GM12864 (cell line): ENCODE measurements around the gene ABCF1.
A peak's percentile ranks its signal among the peaks of the same experiment; 100 is the strongest.

Experiments
- DNase-seq: peaks from one replicate; pipeline ENCODE4 v3.0.0-alpha.2; 2011; ENCODE audit warnings: low read depth
- H3K4me3 ChIP-seq: 2 replicates; pipeline ENCODE4 v1.5.1; 2011; ENCODE audit warnings: mild to moderate bottlenecking, low read depth, low read length, control low read depth
- TF ChIP-seq, protein P1 (sequence below): IDR thresholded peaks from 2 replicates; pipeline ENCODE4 v1.5.1; 2011; ENCODE audit warnings: low read depth, mild to moderate bottlenecking, moderate library complexity, low read length, control low read depth, inconsistent platforms; ENCODE audit errors: missing control alignments

Gene ABCF1

DNA sequence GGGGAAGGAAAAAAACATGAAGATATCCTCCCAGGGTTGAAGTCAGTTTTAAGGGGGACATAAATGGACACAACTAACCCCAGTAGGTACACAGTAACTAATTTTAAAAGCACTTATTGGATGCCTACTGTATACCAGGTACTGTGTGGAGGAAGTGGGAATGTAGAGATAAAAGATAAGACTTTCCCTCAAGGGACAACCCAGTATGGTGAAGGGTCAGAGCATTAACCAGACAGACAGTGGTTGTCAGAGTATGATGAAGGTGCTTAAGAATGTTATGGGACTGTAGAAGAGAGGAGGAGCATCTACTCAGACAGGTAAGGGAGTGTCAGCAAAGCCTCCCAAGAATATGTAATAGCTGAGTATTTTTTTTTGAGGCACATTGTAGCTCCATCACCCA lies 906 bp downstream of the ABCF1 start:
- TF ChIP-seq, protein P1, sequence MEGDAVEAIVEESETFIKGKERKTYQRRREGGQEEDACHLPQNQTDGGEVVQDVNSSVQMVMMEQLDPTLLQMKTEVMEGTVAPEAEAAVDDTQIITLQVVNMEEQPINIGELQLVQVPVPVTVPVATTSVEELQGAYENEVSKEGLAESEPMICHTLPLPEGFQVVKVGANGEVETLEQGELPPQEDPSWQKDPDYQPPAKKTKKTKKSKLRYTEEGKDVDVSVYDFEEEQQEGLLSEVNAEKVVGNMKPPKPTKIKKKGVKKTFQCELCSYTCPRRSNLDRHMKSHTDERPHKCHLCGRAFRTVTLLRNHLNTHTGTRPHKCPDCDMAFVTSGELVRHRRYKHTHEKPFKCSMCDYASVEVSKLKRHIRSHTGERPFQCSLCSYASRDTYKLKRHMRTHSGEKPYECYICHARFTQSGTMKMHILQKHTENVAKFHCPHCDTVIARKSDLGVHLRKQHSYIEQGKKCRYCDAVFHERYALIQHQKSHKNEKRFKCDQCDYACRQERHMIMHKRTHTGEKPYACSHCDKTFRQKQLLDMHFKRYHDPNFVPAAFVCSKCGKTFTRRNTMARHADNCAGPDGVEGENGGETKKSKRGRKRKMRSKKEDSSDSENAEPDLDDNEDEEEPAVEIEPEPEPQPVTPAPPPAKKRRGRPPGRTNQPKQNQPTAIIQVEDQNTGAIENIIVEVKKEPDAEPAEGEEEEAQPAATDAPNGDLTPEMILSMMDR, result no peak
- no peak for DNase-seq
- H3K4me3 ChIP-seq, result peak overlapping the region; percentile 86

DNA sequence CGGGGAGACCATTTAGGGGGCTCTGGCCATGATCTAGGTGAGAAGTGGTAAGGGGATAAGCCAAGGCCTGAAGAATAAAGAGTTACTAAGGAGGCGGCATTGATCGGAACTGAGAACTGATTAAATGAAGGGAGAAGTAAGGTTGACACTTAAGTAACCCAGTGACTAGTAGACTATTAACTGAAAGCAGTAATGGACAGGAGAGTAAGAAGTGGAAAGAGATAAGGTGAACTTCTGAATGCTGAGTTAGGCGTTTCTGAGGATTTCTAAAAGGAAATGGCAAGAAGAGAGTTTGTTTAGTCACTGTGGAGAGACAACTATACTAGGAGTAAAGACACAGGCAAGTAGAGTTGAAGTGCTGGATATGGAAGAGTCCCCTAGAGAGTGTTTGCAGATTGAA lies 1.9 kb downstream of the ABCF1 start:
- TF ChIP-seq, protein P1, result no peak
- DNase-seq, result no peak
- H3K4me3 ChIP-seq, result no peak overlapping the region; the same call in 1 of the 2 replicates

DNA sequence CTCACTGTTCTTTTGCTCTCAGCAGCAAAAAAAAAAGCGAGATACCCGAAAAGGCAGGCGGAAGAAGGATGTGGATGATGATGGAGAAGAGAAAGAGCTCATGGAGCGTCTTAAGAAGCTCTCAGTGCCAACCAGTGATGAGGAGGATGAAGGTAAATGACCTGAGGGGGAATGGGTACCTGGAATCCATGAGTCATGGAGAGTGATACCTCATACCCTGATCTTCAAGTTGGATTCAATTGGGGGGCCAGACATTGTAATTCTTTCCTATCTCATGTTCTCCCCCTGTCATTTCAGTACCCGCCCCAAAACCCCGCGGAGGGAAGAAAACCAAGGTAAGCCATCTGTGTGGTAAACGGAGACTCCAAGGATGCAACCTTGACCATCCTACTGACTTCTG lies 6.8 kb downstream of the ABCF1 start:
- no peak overlapping the region for H3K4me3 ChIP-seq
- DNase-seq, result no peak
- TF ChIP-seq, protein P1, result no peak

DNA sequence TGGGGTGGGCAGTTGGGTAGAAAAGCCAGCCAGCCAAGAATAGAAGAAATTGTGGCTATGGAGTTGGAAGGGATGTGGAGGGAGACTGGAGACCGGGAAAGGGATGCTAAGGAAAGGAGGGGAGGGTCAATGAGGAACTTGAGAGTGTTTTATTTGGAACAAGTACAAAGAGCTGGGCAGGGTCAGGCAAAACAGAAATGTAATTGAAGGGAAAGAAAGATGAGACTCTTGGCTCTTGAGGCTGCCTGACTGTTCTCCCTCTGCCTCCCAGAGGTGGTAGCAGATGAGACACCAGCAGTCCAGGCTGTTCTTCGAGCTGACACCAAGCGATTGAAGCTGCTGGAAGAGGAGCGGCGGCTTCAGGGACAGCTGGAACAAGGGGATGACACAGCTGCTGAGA lies 12.7 kb downstream of the ABCF1 start:
- DNase-seq, result no peak
- TF ChIP-seq, protein P1, result no peak
- H3K4me3 ChIP-seq, result no peak overlapping the region

- H3K4me3 ChIP-seq, result no peak overlapping the region
- TF ChIP-seq, protein P1, result no peak
- no peak for DNase-seq
These were observed 18.6 kb downstream of the ABCF1 start for GRCh38 chr6:30589754-30590358.

- H3K4me3 ChIP-seq, result no peak overlapping the region
- TF ChIP-seq, protein P1, result no peak
- no peak for DNase-seq
These were observed 19.3 kb downstream of the ABCF1 start for GRCh38 chr6:30590509-30590908.

GRCh38 chr6:30591008-30591407 lies 19.8 kb downstream of the ABCF1 start:
- H3K4me3 ChIP-seq, result no peak overlapping the region
- TF ChIP-seq, protein P1, result no peak
- no peak for DNase-seq
